Gastroesophageal sphincter (tissue), 4 donors: ENCODE results near the gene IL17B. TPM values are rescaled to one million over a fixed set of nuclear protein-coding genes. Genes with fewer than 3 reads are reported as not detected.

Experiments used
- ATAC-seq: fragments of 150-250 bp; one replicate; pipeline ENCODE4 v1.9.1; 2016; ENCODE audit warnings: mild to moderate bottlenecking, moderate library complexity
- H3K27ac ChIP-seq, 4 donors: fragments of 200-600 bp; sonication (generic) in 3 of 4; 1 replicate in 3 of 4; 2 replicates in 1 of 4; pipeline ENCODE4 v1.5.1; 2016 to 2019
- H3K27me3 ChIP-seq: fragments of 200-600 bp; sonication (generic); one replicate; pipeline ENCODE4 v1.5.1; 2019
- H3K36me3 ChIP-seq, 2 donors: fragments of 200-600 bp; sonication (generic); one replicate each; pipeline ENCODE4 v1.5.1; 2019; ENCODE audit warnings: control low read depth in 1 of 2
- H3K4me1 ChIP-seq, 3 donors: fragments of 200-600 bp; sonication (generic); 1 replicate in 2 of 3; 2 replicates in 1 of 3; pipeline ENCODE4 v1.5.1; 2016 to 2019; ENCODE audit warnings: control low read depth in 2 of 3
- H3K4me3 ChIP-seq, 2 donors: fragments of 200-600 bp; sonication (generic); one replicate each; pipeline ENCODE4 v1.5.1; 2019; ENCODE audit warnings: mild to moderate bottlenecking in 1 of 2, moderate library complexity in 1 of 2
- H3K9me3 ChIP-seq, 3 donors: fragments of 200-600 bp; sonication (generic); one replicate each; pipeline ENCODE4 v1.5.1; 2017 to 2019; ENCODE audit warnings: control low read depth in 2 of 3
- EP300 ChIP-seq: sonication (generic); formaldehyde crosslinking; IDR thresholded peaks from one replicate; pipeline ENCODE4 v1.6.1; 2017; ENCODE audit warnings: antibody characterized with exemption, mild to moderate bottlenecking
- POLR2A ChIP-seq, 2 donors: fragments of 450-650 bp; IDR thresholded peaks; one replicate each; pipeline ENCODE4 v1.6.1; 2017; ENCODE audit warnings: antibody characterized with exemption in 2 of 2, mild to moderate bottlenecking in 2 of 2, moderate library complexity in 1 of 2
- POLR2AphosphoS5 ChIP-seq: sonication (generic); formaldehyde crosslinking; IDR thresholded peaks from one replicate; pipeline ENCODE4 v1.6.1; 2017; ENCODE audit warnings: antibody characterized with exemption
- WGBS, 2 donors: methylation state at CpG; one replicate each; pipeline ENCODE4 v1.1.5; 2018; ENCODE audit warnings: low coverage in 1 of 2; 5-methylcytosine and 5-hydroxymethylcytosine counted together
- total RNA-seq, 4 donors: library from RNA; depleted of rRNA; stranded (reverse); fragments of >200 nt; gene quantifications; one replicate each; pipeline ENCODE4 v1.1.0, GENCODE V29; 2016
- TF ChIP-seq, protein P1 (sequence below), 4 experiments: fragments of 200-600 bp in 2 of 4; fragments of 450-650 bp in 2 of 4; sonication (generic) in 1 of 4; IDR thresholded peaks; one replicate each; pipeline ENCODE4 v1.5.1; 2017 to 2019; ENCODE audit warnings: antibody characterized with exemption in 4 of 4, mild to moderate bottlenecking in 2 of 4, moderate library complexity in 2 of 4

Gene IL17B
- total RNA-seq, 4 donors from 2014 or later = 2.3 to 7.2 (median 4.0) TPM

DNA sequence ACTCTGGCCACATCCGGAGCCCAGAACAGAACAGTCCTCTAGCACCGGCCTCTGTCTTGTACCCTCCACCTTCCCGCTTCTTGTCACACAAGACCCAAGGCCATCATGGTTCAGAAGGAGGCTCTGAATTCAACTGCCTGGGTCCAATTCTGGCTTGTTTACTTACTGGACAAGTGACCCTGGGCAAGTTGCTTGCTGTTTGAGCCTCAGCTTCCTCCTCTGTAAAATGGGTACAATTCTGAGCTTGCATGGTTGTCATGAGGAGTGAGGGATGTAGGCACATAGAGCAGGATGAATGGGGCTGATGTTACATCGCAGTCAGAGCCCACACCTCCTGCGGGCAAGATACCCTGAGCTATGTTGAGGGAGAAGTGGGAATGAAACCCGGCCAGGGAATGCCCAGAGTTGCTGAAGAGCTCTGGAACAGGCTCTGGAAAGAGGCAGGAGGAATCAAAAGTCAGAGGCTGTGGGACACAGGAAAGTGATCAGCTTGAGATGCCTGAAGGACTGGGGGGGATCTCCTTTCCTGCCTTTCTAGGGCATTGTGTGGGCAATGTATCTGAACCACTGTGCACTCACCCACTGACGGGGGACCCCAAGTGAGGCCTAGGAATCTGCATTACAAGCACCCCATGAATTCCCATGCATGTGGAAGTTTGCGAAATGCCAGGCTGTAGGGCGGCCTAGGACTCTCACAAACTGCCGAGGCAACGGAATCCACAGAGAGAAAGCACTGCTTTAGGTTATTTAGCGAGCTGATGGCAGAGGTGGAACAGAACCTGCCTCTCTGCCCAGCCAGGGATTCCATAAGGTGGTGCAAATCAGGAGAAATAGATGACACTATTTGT lies 29.4 kb upstream of the IL17B start:
- peak; percentile 44 for TF ChIP-seq POLR2AphosphoS5
- TF ChIP-seq, protein P1, sequence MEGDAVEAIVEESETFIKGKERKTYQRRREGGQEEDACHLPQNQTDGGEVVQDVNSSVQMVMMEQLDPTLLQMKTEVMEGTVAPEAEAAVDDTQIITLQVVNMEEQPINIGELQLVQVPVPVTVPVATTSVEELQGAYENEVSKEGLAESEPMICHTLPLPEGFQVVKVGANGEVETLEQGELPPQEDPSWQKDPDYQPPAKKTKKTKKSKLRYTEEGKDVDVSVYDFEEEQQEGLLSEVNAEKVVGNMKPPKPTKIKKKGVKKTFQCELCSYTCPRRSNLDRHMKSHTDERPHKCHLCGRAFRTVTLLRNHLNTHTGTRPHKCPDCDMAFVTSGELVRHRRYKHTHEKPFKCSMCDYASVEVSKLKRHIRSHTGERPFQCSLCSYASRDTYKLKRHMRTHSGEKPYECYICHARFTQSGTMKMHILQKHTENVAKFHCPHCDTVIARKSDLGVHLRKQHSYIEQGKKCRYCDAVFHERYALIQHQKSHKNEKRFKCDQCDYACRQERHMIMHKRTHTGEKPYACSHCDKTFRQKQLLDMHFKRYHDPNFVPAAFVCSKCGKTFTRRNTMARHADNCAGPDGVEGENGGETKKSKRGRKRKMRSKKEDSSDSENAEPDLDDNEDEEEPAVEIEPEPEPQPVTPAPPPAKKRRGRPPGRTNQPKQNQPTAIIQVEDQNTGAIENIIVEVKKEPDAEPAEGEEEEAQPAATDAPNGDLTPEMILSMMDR (IDR thresholded peaks at IDR 0.05) = no peak
- TF ChIP-seq EP300 = no peak
- TF ChIP-seq POLR2A (IDR thresholded peaks at IDR 0.05) = peak; percentile 17 to 44
- H3K9me3 ChIP-seq = no peaks in the 10 kb centered on the region
- H3K36me3 ChIP-seq = peaks cover 12 to 56% of the 10 kb centered on the region in 2 donors
- peak overlapping the region; percentile 93 to 100 (median 95) for H3K27ac ChIP-seq
- peak overlapping the region; percentile 74 to 84 for H3K4me3 ChIP-seq
- no peak for ATAC-seq
- H3K4me1 ChIP-seq = peaks cover 0 to 46% (median 8%) of the 10 kb centered on the region in 3 donors
- 15 to 36% methylated on average over 5 to 6 of the region's 12 CpGs for WGBS, 2 donors
- no peaks in the 10 kb centered on the region for H3K27me3 ChIP-seq

DNA sequence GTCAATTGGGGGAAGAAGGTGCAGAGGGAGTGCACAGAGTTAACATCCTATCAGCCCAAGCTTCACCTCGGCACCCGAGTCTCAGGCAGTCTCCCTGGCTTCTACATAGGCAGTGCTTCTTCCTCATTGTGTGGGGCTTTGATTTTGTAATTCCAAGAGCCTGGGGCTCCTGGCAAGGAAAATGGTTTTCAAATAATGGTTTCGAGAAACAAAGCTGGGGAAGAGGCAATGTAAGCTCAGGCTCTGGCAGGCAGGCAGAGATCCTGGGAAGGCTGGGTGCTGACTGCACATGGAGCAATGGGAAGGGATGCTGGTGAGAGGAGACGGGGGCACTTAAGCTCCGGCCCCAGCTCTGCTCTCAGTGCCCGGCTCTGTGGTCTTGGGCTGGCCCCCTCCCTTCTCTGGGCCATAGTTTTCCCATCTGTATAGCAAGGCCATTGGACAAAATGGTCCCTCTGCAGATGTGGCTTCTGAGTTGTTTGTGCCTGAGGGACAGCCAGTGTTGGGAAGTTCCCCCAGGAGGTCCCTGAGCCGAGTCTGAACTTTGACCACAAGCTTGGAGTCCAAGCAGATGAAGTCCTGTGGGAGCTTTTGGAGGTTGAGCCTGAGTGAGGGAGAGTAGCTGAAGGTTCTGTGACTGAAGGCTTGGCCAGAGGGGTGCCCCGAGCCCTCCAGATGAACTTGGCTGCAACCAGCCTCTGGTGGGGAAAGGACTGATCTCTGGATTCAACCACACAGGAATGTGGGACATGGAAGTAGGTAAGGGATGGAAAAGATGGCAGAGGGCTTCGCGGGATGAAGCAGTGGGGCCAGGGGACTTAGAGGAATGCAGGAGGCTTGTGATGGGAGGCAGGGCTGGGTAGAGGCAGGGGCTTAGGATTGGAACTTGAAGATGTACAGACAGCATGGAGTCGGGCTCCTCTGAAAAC lies 28.5 kb upstream of the IL17B start:
- H3K36me3 ChIP-seq = peaks cover 12 to 47% of the 10 kb centered on the region in 2 donors
- peaks cover 0 to 40% (median 8%) of the 10 kb centered on the region in 3 donors for H3K4me1 ChIP-seq
- peak overlapping the region; percentile 74 to 84 for H3K4me3 ChIP-seq
- TF ChIP-seq EP300 (no peak), POLR2AphosphoS5 (no peak), POLR2A (IDR thresholded peaks at IDR 0.05) (no peak)
- TF ChIP-seq, protein P1 (IDR thresholded peaks at IDR 0.05) = no peak
- H3K27ac ChIP-seq = peak overlapping the region; percentile 93 to 100 (median 95)
- ATAC-seq = no peak
- 17% methylated on average over 2 to 10 of the region's 11 CpGs for WGBS, 2 donors
- H3K27me3 ChIP-seq = no peaks in the 10 kb centered on the region
- H3K9me3 ChIP-seq = no peaks in the 10 kb centered on the region

DNA sequence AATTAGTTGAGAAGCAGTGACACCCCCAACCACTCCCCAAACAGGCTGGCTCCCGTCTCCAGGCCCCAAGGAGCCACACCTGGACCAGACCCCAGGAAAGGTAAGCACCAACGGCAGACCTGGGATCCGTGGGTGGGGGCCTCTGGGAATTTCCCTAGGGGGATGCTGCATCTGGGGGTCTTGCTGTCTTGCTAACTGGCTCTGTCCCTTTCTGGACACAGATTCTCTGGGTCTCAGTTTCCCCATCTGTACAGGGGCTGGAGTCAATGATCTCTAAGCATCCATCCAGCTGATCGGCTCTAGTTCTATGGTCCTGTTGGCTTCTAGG lies 27.9 kb upstream of the IL17B start:
- peaks cover 0 to 38% (median 8%) of the 10 kb centered on the region in 3 donors for H3K4me1 ChIP-seq
- WGBS, 2 donors = 25% methylated on average over 3 of the region's 4 CpGs; no CpG with 5 or more reads in 1 of the 2 donors
- peaks cover 12 to 41% of the 10 kb centered on the region in 2 donors for H3K36me3 ChIP-seq
- ATAC-seq = no peak
- H3K27me3 ChIP-seq = no peaks in the 10 kb centered on the region
- peak overlapping the region; percentile 93 to 100 (median 95) for H3K27ac ChIP-seq
- peak overlapping the region; percentile 74 to 84 for H3K4me3 ChIP-seq
- H3K9me3 ChIP-seq = no peaks in the 10 kb centered on the region
- TF ChIP-seq, protein P1 (IDR thresholded peaks at IDR 0.05) = no peak
- TF ChIP-seq POLR2A (IDR thresholded peaks at IDR 0.05) (peak; percentile 36 to 69), EP300 (no peak)

GRCh38 chr5:149406203-149406978 lies 27.3 kb upstream of the IL17B start:
- WGBS, 2 donors = 0 to 40% methylated on average over 1 to 2 of the region's 9 CpGs
- ATAC-seq = peak; percentile 90
- no peaks in the 10 kb centered on the region for H3K9me3 ChIP-seq
- TF ChIP-seq POLR2AphosphoS5 (peak; percentile 99), POLR2A (IDR thresholded peaks at IDR 0.05) (peak; percentile 98 to 99), EP300 (no peak)
- TF ChIP-seq, protein P1 (IDR thresholded peaks at IDR 0.05) = peak in 3 of 4 experiments; percentile 32 to 42 (median 36)
- H3K4me3 ChIP-seq = peak overlapping the region; percentile 74 to 84
- H3K27me3 ChIP-seq = no peaks in the 10 kb centered on the region
- H3K27ac ChIP-seq = peak overlapping the region; percentile 93 to 100 (median 95)
- peaks cover 12 to 35% of the 10 kb centered on the region in 2 donors for H3K36me3 ChIP-seq
- peaks cover 0 to 40% (median 8%) of the 10 kb centered on the region in 3 donors for H3K4me1 ChIP-seq
